Measurements from ENCODE around the gene PSME3IP1.

The PSME3IP1 gene

GRCh38 chr16:57115168-57115513 lies 70.7 kb downstream of the PSME3IP1 start:
- no peaks in the 10 kb centered on the region for H3K27me3 ChIP-seq (ENCODE audit: insufficient read depth, poor library complexity, severe bottlenecking)
- TF ChIP-seq POLR2AphosphoS5 (IDR thresholded peaks at IDR 0.05; ENCODE audit: low read depth) (no peak), SPI1 (IDR thresholded peaks at IDR 0.05; ENCODE audit: borderline replicate concordance, low read depth) (no peak), CTCF (IDR thresholded peaks at IDR 0.05; ENCODE audit: insufficient read depth, low read length) (no peak), REST (IDR thresholded peaks at IDR 0.05; ENCODE audit: insufficient replicate concordance, low read depth) (no peak), GABPA (IDR thresholded peaks at IDR 0.05; ENCODE audit: low read depth) (no peak)
- H3K4me3 ChIP-seq (replicated peaks; ENCODE audit: insufficient read depth, low read length) = no peak overlapping the region
- DNase-seq (ENCODE audit: low read depth in 1 of 2, low spot score in 1 of 2) = no peak
- H3K27ac ChIP-seq (replicated peaks) = no peak overlapping the region

GRCh38 chr16:57113664-57114063 lies 72.2 kb downstream of the PSME3IP1 start:
- no peak for DNase-seq (ENCODE audit: low read depth in 1 of 2, low spot score in 1 of 2)
- Histone ChIP-seq H3K27me3 (ENCODE audit: insufficient read depth, poor library complexity, severe bottlenecking) (no peaks in the 10 kb centered on the region), H3K4me3 (replicated peaks; ENCODE audit: insufficient read depth, low read length) (no peak overlapping the region), H3K27ac (replicated peaks) (no peak overlapping the region)
- TF ChIP-seq POLR2AphosphoS5 (IDR thresholded peaks at IDR 0.05; ENCODE audit: low read depth) (no peak), SPI1 (IDR thresholded peaks at IDR 0.05; ENCODE audit: borderline replicate concordance, low read depth) (no peak), REST (IDR thresholded peaks at IDR 0.05; ENCODE audit: insufficient replicate concordance, low read depth) (no peak), CTCF (IDR thresholded peaks at IDR 0.05; ENCODE audit: insufficient read depth, low read length) (no peak), GABPA (IDR thresholded peaks at IDR 0.05; ENCODE audit: low read depth) (no peak)

GRCh38 chr16:57113042-57113453 lies 72.8 kb downstream of the PSME3IP1 start:
- Histone ChIP-seq H3K27me3 (ENCODE audit: insufficient read depth, poor library complexity, severe bottlenecking) (no peaks in the 10 kb centered on the region), H3K4me3 (replicated peaks; ENCODE audit: insufficient read depth, low read length) (no peak overlapping the region), H3K27ac (replicated peaks) (no peak overlapping the region)
- TF ChIP-seq POLR2AphosphoS5 (IDR thresholded peaks at IDR 0.05; ENCODE audit: low read depth) (no peak), CTCF (IDR thresholded peaks at IDR 0.05; ENCODE audit: insufficient read depth, low read length) (no peak), GABPA (IDR thresholded peaks at IDR 0.05; ENCODE audit: low read depth) (no peak), REST (IDR thresholded peaks at IDR 0.05; ENCODE audit: insufficient replicate concordance, low read depth) (no peak), SPI1 (IDR thresholded peaks at IDR 0.05; ENCODE audit: borderline replicate concordance, low read depth) (no peak)
- DNase-seq (ENCODE audit: low read depth in 1 of 2, low spot score in 1 of 2) = no peak
